GM18873 (cell line): ENCODE results near the gene CCDC121.
A peak's percentile ranks its signal among the peaks of the same experiment; 100 is the strongest.

Source experiments
- ATAC-seq: cut with Tn5 transposase; IDR thresholded peaks from one replicate; pipeline ENCODE4 v1.9.1; 2021; ENCODE audit warnings: mild to moderate bottlenecking, moderate library complexity, moderate number of reproducible peaks; ENCODE audit not compliant: unreplicated experiment, low FRiP score

CCDC121 gene

DNA sequence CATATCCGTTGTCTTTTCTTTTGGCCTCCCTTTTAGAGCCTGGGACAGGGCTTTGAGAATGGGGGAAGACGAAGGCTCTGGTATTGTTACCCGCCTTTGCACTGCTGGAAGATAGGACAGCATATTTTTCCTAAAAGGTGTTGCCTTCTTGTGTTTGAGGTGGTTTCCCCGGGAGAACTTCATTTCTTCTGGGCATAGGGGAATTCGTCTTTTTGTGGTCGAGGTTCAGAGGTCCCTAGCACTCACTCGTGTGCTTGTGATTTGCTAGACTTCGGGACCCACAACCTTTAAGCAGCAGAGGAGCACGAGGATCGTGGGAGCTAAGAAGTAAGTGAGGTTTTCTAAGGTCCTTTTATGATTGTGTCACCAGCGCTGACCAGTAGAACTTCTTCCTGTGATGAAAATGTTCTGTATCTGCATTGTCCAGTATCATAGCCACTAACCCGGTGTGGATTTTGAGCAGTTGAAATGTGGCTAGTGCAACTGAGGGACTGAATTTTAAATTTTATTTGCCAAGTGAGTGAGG, 45.4 kb downstream of the CCDC121 start:
- no peak for ATAC-seq

DNA sequence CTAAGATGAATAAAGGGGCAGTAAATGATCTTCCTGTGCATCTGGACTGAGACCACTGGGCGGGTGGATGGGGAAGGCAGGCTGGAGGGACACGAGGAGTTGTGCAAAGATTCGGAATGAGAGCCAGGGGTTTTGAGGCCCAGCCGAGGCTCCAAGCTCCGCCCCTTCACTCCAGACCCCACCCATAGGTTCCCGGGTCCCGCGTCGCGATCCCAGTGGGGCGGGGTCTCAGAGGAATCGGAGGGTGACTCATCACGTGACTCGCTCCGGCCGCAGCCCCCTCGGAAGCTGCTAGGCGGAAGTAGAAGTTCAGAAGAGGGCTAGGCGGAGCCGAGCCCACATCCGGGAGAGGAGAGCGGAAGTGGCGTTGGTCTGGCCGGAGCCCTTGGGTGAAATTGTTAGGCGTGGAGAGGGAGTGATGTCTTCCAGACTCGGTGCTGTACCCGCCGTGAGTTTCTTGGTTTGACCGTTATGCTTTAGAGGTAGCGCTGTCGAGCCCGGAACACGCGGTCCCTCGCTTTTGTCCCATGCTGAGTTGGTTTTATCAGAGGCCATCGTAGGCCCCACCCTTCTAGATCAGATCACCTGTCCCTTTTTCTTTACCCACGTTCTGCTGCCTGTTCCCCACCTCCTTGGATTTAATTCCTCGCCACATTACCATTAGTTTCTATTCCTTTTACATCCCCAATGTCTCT, 46.0 kb downstream of the CCDC121 start, which contains the start of gene ZNF512:
TSS of gene ZNF512 (plus strand) at position 348 of the 695 bp plus-strand sequence. CDS start at position 419, 71 bp downstream.
- peak; percentile 79 for ATAC-seq

DNA sequence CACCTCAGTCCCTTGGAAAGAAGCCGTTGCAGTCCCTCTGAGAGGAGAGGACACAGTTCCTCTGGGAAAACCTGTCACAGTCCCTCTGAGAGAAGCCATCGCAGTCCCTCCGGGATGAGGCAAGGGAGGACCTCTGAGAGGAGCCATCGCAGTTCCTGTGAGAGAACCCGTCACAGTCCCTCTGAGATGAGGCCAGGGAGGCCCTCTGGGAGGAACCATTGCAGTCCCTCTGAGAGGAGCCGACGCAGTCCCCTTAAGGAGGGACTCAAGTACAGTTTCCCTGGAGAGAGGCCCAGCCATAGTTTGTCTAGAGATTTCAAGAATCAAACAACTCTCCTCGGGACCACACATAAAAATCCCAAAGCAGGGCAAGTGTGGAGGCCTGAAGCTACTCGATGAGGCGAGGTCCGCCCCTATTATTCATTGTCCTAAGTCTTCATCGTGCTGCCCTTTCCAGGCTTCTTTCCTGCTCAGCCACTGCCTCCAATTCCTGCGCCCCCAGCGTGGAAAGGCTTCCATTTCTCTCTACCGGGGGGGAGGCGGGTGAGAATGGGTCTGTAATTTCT, 46.6 kb downstream of the CCDC121 start:
- no peak for ATAC-seq

DNA sequence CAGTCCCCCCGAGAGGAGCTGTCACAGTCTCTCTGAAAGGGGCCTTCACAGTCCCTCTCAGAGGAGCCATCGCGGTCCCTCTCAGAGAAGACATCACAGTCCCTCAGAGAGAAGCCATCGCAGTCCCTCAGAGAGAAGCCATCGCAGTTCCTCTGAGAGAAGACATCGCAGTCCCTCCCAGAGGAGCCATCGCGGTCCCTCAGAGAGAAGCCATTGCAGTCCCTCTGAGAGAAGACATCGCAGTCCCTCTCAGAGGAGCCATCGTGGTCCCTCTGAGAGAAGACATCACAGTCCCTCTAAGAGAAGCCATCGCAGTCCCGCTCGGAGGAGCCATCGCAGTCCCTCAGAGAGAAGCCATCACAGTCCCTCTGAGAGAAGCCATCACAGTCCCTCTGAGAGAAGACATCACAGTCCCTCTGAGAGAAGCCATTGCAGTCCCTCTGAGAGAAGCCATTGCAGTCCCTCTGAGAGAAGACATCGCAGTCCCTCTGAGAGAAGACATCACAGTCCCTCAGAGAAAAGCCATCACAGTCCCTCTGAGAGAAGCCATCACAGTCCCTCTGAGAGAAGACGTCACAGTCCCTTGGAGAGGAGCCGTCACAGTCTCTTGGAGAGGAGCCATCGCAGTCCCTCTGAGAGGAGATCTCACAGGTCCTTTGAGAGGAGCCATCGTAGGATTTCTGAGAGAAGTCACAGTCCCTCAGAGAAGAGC, 47.2 kb downstream of the CCDC121 start:
- no peak for ATAC-seq
